T-helper 22 cell (primary cell): ENCODE data around the gene CDX1.

Experiments used
- DNase-seq: peaks from one replicate; pipeline ENCODE4 v3.0.0-alpha.2; 2020; ENCODE audit warnings: low read depth

The CDX1 gene

DNA sequence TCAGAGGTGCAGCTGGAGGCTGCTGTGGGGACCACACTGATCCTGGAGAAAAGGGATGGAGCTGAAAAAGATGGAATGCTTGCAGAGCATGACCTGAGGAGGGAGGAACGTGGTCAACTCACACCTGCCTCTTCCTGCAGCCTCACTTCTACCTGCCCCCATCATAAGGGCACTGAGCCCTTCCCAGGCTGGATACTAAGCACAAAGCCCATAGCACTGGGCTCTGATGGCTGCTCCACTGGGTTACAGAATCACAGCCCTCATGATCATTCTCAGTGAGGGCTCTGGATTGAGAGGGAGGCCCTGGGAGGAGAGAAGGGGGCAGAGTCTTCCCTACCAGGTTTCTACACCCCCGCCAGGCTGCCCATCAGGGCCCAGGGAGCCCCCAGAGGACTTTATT is 17.4 kb downstream of the CDX1 start:
- no peak for DNase-seq

DNA sequence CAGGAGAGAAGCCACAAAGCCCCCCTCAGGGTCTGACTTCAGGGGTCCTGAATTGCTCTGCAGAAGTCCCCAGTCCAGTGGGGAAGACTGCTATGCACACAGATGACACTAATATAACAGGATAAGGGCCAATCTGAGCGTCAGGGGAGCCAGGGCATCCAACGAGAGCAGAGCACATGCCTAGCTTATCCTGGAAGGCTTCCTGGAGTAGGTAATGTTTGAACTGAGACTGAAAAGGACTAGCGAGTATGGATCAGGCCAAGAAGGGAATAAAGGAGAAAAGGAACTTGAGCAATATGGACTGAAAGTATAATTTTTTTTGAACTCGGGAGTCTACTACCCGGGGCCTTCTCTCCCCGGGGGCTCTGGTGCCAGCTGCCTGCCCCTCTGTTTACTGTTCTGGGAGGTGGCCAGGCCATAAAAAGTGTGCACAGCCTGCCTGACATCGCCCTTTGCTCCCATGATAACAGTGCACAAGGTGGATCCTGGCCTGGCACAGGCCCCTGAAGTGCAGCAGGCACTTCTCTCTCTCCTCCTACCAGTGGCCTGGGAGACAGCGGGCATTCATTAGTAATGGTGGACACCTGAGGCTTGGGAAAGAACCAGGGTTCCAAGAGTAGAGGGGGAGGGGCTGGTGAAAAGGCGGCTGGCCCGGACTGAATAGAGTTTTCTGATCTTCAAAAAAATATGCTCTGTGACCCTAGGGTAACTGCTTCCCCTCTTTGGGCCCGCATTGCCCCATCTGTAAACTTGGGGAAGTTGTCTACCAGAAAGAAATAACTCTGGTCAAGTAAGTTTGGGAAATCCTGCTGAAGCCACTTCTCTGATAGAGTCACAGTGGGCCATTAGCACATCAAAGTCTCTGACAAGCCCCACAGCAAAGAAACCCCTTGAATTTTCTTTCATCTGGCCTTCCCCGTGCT is 18.7 kb downstream of the CDX1 start:
- no peak for DNase-seq

DNA sequence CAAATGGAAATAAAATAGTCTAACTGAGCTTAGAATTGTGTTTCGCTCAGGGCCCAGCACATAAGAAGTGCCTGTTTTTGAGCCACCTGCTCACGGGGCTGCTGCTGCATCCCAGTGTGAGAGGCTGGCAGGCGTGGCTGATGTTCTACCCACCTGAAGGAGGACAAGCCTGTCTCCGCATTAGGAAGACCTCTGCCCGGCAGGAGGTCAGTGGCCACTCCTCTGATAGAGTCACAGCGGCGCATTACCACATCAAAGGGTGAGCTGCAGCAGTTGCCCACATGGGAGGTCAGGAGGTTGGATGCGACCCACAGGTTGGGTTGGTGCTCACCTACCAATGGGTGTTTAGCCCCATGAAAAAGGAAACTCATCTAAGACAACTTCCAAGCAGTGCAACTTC is 19.6 kb downstream of the CDX1 start:
- DNase-seq = no peak

DNA sequence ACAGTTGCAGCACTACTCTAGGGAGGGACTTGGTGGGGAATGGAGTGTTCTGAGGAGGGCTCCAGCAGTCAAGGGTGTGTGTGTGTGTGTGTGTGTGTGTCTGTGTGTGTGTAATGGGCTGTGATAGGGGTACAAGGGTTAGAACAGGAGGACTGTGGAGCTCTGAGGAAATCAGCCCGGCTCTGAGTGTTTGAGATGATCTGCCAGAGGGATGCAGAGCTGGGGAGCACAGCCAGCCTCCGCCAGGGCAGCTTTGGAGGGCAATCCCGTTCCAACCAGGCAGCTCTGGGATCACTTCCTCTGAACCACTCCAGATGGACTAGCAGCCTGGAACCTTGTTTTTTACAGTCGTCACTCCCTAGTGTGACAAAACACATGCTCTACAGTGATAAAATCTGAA is 20.3 kb downstream of the CDX1 start:
- no peak for DNase-seq

DNA sequence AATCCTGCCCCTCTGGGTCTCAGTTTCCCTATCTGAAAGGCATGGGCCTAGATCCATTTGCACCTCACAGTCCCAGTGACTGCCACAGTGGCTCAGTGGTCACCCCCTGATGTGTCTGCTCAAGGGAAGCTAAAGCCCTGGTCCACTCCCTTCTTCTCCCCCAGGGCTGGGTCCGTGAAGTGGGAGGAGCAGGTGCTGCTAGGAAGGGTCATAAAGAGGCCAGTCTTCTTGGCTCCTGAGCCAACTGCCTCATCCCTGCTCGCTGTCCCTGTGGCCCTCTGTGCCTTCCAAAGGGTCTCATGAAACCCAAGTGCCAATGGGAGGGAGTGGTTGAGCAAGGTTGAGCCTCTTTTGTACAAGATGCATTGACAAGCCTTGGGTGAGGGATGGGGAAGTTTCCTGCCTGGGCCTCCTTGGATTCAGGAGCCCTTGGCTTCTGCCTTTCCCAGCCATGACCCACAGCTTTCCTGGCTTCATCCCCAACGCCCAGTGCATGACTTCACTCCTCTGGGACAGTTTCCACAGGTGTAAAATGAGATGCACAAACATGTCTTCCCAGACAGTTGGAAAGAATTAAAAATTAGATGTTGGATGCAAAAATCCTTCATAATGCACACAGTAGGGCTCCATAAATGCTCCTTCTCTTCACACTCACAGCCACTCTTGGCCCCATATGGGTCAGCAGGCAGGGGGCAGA is 21.7 kb downstream of the CDX1 start:
- DNase-seq = no peak

DNA sequence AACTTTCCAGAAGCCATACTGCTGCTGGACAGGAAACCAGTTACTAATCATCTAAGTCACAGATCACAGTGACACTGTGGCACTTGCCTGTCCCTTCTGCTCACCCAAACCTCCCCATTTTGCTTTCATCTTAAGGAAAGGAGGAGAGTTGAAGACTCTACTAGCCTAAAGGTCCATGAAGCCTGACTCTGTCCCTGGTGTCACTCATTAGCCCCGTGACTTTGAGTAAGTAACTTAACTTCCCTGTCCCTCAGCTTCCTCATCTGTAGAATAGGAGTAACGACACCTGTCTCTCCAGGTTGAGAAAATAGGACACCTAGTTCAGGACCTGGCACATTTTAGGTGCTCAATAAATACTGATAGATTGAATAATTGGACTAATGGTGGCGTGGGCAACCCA is 22.7 kb downstream of the CDX1 start:
- DNase-seq = no peak

DNA sequence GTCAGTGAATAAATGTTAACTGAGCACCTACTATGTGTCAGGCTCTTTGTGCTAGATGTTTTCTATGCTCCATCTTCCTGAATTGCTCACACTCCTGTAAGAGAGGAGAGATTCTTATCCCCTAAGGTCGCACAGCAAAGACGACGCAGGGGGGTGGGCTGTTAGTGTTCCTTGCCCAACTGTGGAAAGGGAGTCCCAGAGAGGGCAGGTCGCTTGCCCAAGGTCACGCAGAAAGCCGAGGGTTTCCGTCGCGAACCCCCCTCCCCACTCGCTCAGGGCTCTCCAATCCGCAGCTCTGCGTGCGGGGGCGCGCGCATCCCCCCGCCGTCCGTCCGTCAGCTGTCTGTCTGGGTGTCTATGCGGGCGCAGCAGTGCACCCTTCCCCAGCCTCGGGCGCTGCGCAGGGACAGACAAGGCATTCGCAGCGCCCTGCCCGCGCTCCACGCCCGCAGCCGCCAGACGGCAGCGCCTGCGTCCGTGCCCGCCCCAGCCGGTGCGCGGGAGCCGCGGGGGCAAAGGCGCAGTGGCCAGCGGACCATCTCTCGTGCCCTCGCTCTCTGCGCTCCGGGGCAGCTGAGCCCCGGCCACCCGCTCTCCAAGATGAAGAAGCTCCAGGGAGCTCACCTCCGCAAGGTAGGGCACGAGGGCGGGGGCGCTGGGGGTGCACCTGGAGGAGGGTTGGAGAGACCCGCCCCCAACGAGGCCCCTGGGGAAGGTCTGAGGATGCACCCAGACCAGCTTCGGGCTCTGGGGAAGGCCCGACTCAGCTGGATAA is 23.3 kb downstream of the CDX1 start, which contains the start of gene SLC6A7:
SLC6A7 (plus strand) TSS at position 335 of the 775 bp plus-strand sequence; CDS start at position 601, 266 bp downstream.
- no peak for DNase-seq

DNA sequence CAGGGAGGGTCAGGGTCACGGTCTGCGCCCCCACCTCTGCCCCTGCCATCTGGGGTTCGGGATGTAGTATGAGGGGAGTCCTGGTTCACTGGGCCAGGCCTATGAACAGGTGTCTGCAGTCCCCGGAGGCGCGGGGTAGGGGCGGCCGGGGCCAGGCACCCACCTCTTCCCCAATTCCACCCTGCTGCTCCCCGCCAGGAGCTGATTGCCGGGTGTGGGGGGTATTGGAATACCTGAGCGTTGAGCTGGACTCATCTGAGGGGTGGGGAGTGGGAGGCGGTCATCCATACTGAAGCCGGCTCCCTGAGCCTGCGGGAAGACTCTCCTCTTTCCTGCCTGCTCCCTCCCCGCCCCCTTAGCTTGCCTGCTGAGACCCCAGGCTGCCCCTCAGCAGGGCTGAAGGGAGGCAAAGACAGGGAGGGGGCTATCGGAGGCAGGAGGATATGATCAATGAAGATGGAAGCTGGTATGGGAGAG is 24.0 kb downstream of the CDX1 start:
- DNase-seq = no peak

DNA sequence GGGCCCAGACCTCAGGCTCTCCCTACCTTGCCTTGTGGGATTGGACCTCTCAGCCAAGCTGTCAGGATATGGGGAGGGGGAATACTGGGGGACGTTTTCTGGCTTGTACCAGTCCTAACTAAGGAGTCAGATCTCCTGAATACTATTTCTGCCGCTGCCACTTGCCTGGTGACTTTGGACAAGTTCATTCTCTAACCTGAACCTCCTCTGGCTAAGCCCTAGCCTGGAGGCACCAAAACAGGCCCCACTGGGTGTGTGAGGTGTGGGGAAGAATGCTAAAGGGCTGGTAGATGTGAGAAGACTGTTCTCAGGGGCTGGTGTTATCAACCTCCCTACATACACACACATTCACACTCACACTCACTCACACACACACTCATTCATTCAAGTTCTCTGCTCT is 24.4 kb downstream of the CDX1 start:
- no peak for DNase-seq

DNA sequence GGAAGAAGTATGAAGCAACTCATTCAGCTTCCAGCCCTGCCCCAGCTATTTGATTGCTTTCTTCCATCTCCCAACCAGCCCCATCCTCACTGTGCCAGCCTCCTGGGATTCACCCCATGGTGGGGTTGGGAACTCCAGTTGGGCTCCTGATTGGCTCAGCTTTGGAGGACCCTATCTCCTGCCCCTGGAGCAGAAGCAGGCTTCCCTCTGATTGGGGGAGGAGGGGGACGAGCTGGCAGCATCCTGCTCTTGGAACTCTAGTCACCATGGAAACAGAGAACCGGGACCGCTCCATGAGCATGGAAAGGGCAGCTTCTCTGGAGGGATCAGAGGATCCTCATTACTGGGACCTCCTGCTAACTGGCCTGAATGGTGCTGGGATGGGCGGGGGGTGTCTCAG is 25.9 kb downstream of the CDX1 start:
- no peak for DNase-seq

DNA sequence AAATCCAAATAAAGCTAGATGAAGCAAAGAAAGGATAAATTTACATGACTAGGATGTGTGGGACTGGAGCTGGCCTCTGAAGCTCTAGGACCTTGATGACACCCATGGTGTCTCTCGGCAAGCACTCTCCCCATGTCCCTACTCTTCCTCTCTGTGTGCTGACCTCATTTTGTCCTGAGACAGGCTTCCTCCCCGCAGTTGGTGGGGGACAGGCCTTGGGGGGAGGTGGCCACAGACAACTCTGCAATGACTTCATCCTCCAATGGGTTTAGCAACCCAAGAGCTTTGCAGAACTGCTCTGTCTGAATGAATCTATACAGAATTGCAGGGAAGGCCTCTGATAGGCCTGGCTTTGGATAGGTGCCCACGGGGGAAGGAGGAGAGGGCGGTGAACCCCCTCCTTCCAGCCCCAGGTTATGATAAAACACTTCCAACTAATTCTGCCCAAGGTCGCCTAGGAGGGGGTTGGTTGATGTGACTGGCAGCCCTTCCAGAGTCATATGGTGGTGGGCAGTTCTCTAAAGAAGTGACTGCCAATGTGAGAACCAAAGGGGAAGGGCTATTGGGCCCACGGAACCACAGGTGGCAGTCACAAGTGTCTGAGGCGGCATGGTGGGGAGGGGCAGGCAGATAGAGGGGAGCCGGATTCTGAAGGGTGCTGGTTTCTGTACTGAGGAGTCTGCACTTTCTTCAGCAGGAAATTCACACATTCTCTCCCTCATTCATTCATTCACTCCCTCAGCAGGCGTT is 29.3 kb downstream of the CDX1 start:
- DNase-seq = no peak

DNA sequence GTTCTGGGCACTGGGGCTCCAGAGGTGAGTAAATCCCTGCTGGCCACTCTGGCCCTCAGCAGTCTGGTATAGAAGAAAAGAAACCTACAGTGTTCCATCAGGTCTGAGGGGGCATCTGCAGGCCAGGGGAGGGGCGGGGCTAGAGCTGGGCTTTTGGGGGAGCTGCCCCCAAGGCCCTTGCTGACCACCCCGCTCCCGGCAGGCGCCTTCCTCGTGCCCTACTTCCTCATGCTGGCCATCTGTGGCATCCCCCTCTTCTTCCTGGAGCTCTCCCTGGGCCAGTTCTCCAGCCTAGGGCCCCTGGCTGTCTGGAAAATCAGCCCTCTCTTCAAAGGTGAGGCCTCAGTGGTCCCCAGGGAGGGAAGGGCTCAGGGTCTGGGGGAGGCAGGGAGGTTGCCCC is 29.9 kb downstream of the CDX1 start:
- DNase-seq = no peak

DNA sequence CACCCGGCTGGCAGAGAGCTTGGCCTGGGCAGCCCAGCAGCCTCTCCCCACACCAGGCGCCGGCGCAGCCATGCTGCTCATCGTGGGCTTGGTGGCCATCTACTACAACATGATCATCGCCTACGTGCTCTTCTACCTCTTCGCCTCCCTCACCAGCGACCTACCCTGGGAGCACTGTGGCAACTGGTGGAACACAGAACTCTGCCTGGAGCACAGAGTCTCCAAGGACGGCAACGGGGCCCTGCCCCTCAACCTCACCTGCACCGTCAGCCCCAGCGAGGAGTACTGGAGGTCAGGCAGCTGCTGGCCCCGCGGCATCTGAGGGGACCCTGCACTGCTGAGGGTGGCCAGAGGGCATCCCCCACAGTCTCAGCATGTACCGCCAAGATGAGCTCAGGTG is 30.4 kb downstream of the CDX1 start:
- no peak for DNase-seq

DNA sequence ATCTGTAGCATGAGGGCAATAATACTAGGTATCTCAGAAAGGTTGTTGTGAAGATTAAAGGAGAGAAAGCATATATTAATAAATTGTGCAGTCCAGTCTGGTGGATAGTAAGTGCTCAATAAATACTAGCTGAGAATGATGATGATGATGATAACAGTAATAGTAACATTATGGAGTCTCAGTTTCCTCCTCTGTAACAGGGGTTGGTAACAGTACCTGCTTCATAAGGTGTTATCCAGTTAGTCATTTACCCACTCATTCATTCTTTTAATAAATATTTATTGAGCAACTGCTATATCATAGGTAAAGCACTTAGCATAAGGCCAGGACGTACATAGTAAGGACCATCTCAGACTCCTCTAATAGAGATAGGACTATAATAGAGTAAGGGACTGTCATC is 30.9 kb downstream of the CDX1 start:
- no peak for DNase-seq

DNA sequence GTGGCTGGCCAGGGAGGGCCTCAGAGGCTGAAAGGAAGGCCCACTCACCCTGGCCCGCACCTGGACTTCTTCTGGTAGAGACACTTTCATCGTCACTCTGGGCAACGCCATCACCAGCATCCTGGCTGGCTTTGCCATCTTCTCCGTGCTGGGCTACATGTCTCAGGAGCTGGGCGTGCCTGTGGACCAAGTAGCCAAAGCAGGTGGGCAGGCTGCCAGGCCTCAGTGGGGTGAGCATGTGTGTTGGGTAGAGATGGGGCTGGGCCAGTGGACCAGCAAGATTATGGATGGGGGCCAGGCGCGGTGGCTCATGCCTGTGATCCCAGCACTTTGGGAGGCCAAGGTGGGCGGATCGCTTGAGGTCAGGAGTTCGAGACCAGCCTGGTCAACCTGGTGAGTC is 35.9 kb downstream of the CDX1 start:
- DNase-seq = no peak

DNA sequence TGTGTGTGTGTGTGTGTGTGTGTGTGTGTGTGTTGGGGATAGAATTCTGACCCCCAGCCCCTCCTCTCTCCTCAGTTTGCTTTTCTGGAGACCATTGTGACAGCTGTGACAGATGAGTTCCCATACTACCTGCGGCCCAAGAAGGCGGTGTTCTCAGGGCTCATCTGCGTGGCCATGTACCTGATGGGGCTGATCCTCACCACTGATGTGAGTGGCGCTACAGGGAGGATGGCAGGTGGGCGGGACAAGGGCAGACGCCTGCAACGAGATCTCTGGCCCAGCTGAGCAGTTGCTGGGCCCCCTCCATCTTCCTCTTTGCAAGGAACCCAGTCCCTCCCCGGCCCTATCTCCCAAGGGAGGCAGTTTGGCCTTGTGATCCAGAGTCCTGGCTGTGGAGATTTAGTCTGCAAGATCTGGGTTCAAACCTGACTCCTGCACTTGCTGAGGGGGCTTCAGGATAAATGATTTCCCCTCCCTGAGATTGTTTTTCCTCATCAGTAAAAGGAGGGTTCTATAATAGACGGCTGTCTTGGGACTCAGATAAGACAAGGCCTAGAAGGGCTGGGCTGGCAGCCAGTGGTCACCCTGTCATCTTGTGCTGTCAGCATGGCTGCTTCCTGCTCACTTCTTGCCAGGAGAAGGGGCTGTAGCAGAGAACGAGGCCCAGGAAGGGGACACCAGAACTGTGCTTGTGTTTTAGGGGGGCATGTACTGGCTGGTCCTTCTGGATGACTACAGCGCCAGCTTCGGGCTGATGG is 37.4 kb downstream of the CDX1 start:
- DNase-seq = no peak

DNA sequence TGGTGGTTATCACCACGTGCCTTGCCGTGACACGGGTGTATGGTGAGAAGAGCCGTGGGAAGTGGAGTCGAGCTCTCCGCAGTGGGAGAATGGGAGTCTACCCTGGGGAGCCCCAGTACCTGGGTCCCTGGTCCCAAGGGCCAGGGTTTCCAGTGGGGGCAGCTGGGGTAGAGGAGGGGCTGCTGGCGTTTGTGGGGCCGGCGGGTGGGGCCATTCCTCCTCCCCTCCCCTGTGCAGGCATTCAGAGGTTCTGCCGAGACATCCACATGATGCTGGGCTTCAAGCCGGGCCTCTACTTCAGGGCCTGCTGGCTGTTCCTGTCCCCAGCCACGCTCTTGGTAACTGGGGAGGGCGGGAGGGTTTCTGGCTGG is 38.0 kb downstream of the CDX1 start:
- no peak for DNase-seq

DNA sequence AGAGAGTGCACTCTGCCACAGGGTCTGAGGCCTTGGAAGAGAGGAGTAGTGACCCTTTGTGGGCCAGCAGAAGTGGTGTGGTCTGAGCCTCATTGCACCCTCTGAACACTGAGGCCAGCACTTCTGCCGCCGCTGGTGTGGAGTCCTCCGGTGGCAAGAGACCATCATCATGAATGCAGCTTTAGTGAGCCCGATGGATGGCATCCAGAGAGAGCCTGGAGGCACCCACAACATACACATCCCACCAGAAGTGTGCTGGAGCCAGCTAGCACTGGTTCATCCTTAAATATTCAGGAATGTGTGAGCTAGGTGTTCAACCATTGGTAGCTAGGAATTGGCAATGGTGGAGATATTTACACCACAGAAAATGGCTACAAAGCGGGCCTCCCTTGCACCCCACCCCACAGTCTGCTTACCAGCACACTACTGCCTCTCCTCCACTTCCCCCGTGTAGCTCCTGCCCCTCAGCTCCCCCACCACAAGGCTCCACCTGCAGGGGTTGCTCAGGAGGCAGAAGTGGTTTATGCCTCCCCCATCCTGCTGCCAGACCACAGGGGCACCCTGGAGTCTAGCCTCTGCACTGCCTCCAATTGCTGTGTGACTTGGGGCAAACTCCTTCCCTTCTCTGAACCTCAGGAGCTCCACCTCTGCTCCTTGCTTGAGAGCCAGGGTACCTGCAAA is 39.7 kb downstream of the CDX1 start:
- DNase-seq = no peak

DNA sequence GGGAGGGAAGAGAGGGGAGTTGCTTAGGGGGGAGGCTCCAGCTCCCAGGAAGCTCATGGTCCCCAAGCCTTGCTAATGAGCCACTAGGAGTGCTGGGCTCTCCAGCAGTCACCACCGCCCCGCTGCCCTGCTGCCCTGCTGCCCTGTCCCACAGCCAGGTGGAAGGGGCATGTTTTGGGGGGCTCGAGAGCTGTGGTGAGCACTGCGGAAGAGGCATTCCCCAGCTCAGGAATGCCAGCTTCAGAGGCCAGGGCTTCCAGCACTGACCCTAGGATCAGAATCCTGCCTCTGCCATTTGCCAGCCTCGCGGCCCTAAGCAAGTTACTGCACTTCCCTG is 40.2 kb downstream of the CDX1 start:
- no peak for DNase-seq
